T-helper 2 cell treated with Interferon-gamma antibody and Interleukin-4, amounts not matched to agents 100 ng/mL and 5 ng/mL, for 36 hours (primary cell): ENCODE measurements around the gene SRPK3. TPM values are rescaled to one million over a fixed set of nuclear protein-coding genes. Genes with fewer than 3 reads are reported as not detected.

ENCODE experiments used
- intact Hi-C: fragments of 100-400 bp; cut with micrococcal nuclease; formaldehyde crosslinking; loops from one replicate; pipeline ENCODE4 v1.15.1; 2023
- total RNA-seq: library from RNA; stranded (reverse); gene quantifications from 2 replicates; pipeline ENCODE4 v1.2.3, GENCODE V29; 2022

SRPK3 gene
- total RNA-seq, 1 donor from 2014 or later, result not detected

DNA sequence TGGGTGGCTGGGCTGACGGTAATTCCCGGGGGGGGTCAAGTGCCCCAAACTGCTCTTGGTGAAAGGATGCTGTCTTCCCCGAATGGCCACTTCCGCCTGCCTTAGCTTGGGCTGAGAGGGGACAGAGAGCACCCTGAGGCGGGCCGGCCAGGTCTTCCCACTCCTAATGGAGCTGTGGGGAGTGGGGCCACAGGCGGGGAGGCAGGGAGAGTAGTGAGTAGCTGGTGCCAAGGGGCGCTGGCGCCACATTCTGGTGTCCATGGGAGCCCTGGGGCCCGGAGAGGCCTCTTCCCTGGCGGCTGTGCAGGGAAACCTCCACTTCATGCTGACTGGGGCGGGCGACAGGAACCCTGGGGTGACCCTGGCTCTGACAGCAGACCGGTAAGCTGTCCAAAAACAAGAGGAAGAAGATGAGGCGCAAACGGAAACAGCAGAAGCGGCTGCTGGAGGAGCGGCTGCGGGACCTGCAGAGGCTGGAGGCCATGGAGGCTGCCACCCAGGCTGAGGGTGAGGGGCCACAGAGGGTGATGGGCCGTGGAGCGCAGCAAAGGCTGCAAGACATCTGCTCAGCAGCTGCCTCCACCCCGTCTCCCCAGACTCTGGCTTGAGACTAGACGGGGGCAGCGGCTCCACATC, 2.7 kb downstream of the SRPK3 start:
- intact Hi-C loops, result no loop called here

DNA sequence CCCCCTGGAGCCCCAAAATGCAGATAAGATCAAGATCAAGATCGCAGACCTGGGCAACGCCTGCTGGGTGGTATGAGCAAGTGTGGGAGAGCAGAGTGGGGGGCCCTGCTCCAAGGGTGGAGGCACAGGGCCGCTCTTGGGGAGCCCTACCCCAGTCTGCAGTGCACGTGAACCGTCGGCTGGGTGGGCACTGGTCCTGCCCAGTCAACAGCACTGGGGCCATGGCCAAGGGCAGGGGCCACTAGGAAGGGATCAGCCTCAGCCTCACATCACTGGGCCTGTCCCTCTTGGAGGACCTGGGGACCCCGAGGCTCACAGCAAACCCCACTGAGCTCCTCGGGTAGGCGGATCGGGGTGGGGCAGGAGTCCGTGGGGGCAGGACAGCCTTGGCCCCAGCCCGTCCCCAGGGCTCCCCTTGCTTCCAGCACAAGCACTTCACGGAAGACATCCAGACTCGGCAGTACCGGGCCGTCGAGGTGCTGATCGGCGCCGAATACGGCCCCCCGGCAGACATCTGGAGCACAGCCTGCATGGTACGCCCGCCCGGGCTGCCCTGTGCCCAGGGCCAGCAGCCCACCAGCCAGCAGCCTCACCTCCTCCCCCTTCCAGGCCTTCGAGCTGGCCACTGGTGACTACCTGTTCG, 3.6 kb downstream of the SRPK3 start:
- intact Hi-C loops, result no loop called here

DNA sequence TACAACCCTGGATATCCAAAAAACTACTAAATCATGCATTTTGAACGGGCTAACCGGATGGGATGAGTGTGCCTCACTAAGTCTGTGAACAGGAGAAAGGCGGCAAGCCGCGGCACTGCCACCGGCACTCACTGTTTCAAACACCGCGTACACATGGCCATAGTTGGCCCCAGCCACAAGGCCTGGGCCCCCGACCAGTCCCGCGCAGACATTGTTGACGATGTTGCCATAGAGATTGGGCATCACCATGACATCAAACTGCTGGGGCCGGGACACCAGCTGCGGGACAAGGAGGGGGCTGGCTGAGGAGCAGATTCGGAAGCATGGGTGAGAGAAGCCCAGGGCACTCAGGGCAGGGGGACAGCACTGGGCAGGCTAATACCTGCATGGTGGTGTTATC, 5.8 kb downstream of the SRPK3 start:
- intact Hi-C loops, result no loop called here

DNA sequence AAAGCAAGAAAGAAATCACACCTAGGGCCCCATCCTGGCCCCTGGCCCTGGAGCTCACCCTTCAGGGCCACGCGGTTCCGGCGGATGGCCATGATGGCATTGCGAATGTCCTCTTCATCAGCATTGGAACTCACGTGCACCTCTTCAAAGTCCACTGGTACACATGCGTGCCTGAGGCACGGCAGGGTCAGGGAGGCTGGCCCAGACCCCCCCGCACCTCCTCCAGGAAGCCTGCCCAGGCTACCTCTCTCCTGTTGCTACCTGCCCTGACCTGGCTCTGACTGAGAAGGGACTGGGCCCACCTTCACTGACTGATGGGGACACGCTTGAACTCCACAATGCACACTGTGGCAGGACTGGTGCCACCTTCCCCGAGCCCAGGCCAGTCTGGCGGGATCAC, 8.8 kb downstream of the SRPK3 start:
- intact Hi-C loops, result loop anchor here (5.0 kb wide), 1 partner anchor 113 kb away; the partner anchor contains the start of gene AVPR2

DNA sequence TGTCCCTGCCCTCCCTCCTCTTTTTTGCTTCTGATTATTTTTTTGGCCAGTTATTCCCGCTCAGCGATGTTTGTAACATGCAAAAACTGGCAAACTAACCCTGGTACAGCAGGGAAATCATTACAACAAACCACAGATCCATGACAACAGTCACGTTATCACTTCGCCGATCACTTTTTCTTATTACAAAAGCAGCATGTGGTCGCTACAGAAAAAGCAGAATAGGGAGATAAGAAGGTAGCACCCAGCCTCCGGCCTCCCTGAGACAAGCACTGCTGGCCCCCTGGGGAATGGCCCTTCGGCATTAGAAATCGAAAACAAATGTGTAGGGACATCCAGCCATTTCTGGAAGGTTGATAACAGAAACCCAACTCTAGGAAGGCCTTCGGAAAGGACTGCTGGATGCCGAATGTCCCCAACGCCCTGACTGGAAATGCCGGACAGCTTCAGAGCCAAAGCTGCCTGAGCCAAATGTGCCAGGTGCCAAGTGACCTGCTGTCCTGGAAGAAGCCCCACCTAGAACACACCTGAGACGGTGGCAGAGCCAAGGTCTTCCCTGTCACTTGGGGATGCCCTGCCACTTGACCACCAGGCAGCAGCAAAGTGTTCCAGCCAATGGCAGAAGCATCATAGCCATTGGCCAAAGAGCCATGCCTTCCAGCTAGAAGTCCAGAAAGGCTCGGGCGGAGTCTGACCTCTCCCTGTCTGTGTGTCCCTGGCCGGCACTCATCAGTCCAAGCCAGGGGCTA, 10.4 kb downstream of the SRPK3 start:
- intact Hi-C loops, result loop anchor here (5.0 kb wide), 1 partner anchor 111 kb away; the partner anchor contains the start of gene AVPR2

DNA sequence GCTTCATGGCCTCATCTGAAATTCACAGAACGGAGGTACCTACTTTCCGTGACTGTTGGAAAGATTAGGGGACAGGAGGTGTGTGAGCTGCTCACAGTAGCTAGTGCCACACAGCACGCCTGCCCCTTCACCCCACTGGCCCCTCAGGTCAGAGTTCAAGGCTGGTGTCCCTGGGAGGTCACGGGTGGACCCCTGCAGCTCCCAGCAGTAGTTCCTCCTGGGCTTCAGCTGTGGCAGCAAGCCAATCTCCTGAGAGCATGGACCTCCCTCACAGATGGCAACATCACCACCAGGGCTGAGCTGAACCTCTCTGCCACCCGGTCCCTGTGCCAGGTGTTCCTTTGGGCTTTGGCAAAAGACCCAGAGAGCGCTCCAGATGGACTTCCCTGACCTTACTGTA, 11.5 kb downstream of the SRPK3 start:
- intact Hi-C loops, result loop anchor here (5.0 kb wide), 1 partner anchor 110 kb away; the partner anchor contains the start of gene AVPR2

DNA sequence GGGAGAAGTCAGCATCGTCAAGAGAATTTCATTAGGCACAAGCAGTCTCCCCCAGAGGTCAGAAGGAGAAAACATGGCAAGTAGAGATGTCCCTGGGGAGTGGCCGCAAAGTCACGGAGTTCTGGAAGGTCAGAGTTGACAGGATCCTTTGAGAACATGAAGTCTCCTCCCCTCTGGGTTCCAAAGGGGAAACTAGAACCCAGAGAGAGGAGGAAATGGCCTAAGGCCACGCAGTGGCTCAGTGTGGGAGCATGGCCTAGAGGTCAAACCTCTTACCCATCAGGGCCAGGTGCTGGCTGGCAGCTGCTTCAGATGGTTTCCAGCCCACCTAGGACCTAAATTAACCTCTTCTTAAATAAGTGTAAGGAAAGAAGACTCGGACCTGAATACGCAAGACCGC, 12.4 kb downstream of the SRPK3 start:
- intact Hi-C loops, result loop anchor here (5.0 kb wide), 1 partner anchor 109 kb away; the partner anchor contains the start of gene AVPR2

DNA sequence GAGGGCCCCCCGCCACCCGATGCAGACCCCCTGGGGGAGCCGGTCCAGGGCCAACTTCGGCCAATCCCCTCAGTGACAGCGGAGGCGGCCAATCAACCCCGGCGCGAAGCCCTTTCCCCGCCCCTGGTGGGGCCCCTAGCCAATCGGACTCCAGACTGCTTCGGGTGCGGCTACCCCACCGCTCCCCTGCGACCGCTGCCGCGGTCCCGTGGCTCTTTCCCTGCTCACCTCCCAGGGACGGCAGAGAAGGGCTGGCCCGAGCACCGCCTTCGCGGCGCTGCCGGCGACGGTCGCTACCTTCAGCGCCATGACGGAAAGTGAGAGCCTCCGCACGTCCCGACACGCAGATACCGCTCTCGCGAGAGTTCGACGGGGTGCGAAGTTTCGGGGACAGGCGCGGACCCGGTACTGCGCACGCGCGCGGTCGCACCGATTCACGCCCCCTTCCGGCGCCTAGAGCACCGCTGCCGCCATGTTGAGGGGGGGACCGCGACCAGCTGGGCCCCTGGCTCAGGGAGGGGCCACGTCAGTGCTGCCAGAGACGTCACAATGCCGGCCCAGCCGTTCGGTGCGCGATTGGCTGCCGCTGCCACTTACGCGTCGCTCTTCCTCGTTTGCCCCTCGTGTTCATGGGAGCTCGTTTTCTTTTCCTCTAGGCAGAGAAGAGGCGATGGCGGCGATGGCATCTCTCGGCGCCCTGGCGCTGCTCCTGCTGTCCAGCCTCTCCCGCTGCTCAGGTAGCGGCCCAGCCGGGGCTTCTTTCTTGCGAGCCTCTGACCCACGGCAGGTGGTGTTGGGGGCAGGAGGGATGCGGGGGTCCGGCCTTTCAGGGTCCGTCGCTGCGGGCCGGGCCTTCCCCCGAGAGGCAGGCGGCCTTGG, 13.4 kb downstream of the SRPK3 start, which contains the start of the genes IDH3G and SSR4:
TSS of gene IDH3G (minus strand) at position 358 of the 879 bp plus-strand sequence. CDS start at position 309, 49 bp downstream.
TSS of gene SSR4 (plus strand) at position 651 of the 879 bp plus-strand sequence. CDS start at position 671, 20 bp downstream.
- intact Hi-C loops, result loop anchor here (1.0 to 5.0 kb wide), 3 partner anchors 70 to 134 kb away; partner anchors contain the start of genes ABCD1, AVPR2 and BCAP31

DNA sequence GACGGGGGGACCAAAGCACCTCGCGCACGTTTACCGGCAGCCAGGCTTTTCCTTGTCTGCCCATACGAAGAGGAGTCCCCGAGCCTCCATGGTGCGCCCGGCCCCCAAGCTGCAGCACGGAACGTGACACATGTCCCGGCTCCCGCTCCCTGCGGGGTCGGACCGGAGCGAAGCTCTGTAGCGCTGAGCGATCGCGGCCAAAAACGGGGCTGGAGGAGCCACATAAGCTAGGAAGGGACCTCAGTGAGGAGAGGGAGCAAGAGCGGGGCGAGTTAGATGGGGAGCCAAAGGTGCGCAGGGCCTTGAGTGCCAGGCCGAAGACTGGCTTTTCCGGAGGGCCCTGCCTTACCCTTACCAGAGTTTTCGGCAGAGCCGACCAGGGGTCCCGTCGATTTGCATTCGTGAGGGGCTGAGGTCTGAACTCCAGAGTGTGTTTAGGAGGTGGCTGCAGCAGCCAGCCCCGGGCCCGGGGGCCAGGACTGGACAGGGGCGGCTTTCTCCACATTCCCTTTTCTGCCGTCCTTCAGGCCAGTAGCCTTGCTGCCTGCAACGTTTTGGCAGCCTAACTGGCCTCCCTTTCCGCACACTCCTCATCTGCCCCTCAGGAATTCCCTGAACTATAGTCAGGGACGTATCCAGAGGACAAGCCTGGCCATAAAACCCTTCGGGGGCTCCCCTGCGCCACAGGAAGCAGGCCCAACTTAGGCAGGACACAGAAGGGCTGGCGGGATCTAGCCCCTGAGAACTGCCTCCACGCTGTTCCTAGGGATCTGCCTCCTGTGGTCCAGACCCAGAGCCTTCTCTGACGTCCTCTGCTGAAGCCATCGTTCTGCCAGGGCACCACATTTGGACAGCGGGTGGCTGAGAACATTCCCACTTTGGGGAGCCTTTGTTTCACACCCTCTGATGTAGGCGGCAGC, 14.3 kb downstream of the SRPK3 start:
- intact Hi-C loops, result loop anchor here (1.0 to 5.0 kb wide), 3 partner anchors 71 to 133 kb away; partner anchors contain the start of genes ABCD1, AVPR2 and BCAP31

DNA sequence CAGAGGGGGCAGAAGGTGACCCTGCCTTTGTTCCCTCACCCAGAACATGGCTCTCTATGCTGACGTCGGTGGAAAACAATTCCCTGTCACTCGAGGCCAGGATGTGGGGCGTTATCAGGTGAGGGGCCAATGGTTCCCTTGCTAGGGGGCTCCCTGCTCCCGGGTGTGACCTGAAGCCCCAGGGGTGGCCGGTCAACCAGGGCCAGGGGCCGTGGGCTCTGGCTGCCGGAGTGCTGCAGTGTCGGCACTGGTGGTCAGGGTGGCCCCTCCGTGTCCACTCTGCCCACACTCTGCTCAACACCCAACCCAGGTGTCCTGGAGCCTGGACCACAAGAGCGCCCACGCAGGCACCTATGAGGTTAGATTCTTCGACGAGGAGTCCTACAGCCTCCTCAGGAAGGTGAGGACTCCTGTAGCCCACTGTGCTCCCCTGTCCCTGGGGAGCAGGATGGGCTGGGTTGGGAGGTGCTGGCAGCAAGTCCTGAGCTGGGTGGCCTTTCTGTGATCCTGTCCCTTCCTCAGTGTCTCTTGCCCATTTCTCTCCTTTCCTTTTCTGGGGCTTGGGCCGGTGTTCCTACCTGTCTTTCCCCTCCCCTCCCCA, 16.7 kb downstream of the SRPK3 start:
- intact Hi-C loops, result no loop called here

DNA sequence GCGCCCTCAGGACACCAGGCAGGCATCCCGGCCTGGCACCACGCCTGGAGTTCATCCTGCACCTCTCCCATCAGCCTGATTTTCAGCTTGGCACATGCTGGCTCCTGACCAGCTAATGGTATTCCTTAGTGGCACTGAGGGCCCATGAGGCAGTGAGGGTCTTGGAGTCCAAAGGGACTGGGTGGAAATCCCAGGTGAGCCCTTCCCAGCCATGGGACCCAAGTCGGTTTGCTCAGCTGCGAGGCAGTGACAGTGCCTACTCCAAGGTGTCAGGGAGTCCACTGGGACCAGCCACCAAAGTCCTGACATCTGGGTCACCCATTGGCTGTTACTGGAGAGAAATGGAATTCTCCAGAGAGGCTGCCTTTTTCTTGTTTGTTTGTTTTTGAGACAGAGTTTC, 18.5 kb downstream of the SRPK3 start:
- intact Hi-C loops, result no loop called here

DNA sequence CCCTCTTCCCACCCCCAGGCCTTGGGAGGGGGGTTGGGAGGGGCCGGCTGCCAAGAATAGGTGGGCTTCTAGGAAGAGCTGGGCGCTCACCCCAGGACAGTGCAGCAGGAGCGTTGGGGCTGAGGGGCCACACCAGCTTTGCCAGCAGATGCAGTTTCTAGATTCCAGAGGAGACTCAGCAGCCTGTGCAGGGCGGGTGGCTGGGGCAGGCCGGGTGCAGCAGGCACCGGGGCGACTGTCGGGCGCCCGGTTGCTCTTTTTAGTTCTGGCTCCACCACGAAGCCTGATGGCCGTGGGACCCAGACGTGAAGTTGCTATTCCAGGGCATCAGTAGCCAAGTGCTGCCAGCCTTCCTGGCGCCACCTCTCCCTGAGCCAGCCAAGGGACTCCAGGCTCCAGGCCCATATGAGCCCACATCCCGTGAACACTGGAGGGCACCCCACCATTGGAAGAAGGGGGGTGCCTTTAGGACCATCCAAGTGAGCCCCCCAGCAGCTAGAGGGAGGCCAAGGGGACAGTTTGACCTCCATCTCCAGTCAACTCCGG, 19.4 kb downstream of the SRPK3 start:
- intact Hi-C loops, result no loop called here

DNA sequence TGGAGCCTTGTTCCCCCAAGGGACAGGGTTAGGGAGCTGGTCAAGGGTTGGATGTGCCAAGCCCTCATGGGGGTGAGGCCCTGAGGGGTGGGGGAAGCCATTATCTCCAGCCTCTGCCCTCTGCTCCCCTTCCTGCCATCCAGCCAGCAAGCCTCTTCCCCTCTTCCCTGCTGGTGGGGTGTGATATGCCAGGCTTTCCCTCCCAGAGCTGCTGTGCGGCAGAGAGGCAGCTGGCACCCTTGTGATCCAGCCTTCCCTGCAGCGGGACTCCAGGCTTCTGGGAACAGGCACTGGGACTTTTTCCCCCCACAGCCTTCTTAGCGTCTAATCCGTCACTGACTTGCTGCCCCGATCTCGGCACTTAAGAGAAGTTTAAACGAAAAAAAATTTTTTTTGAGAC, 19.9 kb downstream of the SRPK3 start:
- intact Hi-C loops, result no loop called here

DNA sequence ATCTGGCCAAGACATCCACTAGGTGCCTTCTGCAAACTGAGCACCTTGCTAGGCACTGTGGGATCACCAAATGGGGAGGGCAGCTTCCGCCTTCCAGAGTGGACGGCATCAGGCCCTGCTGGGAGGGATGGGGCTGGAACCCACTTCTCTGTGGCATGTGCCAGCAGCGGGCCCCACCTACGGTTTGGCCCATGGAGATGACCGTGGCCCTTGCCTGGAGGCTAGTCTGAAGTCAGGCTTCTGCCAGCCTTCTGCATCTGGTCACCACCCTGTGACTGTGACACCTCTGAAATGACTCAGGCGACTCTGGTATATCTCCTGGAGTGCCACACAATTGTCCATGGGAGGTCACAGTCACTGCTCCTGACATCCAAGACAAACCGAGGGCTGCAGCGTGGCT, 20.8 kb downstream of the SRPK3 start:
- intact Hi-C loops, result no loop called here

DNA sequence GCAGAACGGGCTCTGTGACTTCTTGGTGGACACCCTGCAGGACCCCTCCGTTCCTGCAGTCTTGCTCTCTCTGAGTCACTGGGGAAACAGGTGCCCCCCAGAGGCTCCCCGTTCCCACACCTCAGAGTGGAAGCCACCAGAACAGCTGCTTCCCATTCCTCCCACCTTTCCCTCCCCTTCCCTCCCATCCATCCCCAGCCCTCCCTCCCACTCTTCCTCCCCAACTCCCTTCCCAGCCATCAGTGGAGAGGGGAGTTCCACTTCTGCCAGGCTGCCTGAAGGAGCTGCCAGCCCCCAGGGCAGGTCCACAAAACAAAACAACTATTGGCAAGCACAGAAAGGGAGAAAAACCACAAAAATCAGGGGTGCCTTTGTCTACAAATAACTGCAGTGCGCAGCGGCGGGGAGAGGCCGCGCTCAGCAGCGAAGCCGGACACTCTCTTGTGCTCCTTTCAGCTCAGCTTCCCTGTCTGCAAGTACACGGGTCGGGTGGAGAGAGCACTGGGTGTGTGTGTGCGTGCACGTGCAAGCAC, 21.7 kb downstream of the SRPK3 start:
- intact Hi-C loops, result no loop called here

DNA sequence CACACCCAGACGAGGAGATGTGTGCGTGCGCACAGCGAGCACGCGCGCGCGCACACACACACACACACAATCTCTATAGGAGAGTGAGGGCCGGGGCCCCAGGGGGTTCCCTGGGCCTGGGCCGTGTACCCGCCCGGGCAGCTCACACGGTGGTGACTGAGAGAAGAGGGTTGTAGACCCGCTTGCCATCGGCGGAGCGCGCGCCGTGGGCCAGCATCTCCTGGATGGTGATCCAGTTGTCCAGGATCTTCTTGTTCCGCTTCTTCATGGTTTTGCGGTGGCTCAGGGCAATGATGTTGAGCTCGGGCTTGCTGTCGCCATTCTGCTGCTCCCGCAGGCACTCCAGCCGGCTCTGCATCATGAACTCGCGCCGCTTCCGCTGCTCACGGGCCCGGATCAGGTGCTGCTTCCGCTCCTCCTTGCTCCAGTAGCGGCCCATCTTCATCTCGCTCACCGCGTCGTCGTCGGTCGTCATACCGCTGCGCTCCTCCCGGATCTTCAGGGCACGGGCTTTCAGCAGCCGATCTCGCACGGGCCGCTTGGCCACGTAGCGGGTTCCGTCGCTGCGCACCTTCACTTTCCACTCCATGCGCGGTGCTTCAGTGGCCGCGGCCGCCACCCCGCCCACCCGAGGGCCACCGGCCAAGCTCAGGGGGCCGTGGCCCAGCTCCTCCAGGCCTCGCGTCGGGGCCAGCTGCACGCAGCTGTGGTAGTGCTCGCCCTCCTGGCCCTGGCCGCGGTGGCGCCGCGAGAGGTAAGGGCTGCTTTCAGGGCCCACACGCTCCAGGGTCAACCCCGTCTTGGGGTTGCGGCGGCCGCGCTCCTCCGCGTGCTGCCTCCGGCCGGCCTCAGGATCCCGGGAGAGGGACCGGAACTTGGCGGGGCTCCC, 22.6 kb downstream of the SRPK3 start:
- intact Hi-C loops, result no loop called here

DNA sequence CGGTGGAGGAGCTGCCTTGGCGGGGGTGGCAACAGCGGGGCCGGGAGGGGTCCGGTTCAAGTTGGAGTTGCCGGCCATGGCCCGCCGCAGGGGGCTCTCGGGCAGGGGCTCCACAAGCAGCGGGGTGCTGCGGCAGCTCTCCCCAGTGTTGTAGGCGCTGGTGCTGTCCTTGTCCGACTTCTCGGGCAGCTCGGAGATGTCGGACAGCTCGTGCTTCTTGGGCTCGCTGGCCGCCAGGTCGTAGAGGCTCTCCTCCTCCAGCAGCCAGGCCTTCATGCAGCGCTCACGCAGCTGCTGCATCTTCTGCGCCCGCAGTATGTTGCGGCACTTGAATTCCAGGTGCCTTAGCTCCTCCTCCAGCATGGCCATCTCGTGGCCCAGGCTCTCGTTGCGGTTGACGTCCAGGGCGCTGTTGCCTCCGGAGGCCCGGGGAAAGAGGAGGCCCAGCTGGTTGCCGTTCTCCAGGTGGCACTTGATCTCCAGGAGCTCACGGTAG, 23.3 kb downstream of the SRPK3 start:
- intact Hi-C loops, result no loop called here

DNA sequence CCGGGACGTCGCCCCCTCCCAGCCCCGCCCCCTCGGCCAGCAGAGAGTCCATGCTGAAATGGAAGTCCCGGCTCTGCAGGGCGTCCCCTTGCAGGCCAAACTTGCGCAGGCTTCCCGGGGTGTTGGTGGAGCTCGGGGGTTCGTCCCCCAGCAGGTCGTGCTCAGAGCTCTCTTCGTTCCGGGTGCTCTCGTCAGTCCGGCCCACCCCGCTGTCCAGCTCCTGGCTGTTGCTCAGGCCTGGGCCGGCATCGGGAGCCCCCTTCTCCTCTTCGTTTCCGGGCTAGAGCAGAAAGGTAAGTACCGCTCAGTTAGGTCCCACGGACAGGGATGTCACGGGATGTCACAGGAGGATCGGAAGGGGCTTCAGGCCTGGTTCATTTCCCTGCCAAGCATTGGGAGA, 23.8 kb downstream of the SRPK3 start:
- intact Hi-C loops, result no loop called here
